A549 (cell line): Measurements from ENCODE around the gene EFS.

ENCODE experiments used
- CTCF ChIP-seq: fragments of >200 bp; sonication (Bioruptor Twin); formaldehyde crosslinking; IDR thresholded peaks from 3 replicates; pipeline ENCODE4 v1.5.1; 2016
- HES2 ChIP-seq: fragments of >200 bp; sonication (Bioruptor Twin); formaldehyde crosslinking; IDR thresholded peaks from 2 replicates; pipeline ENCODE4 v1.6.1; 2016
- HOXA7 ChIP-seq: fragments of 250-450 bp; sonication (Bioruptor Pico); IDR thresholded peaks from 2 replicates; pipeline ENCODE4 v1.5.0; 2020; ENCODE audit warnings: mild to moderate bottlenecking, moderate library complexity
- JUN ChIP-seq, 2 experiments: fragments of >200 bp; sonication (Bioruptor Twin); formaldehyde crosslinking; IDR thresholded peaks; 2 replicates in 1 of 2; 3 replicates in 1 of 2; pipeline ENCODE4 v1.6.1; 2016 to 2017
- PBX3 ChIP-seq: IDR thresholded peaks from 2 replicates; pipeline ENCODE4 v1.6.1; 2012
- RFX5 ChIP-seq: fragments of 450-650 bp; IDR thresholded peaks from 2 replicates; pipeline ENCODE4 v1.7.1; 2014; ENCODE audit warnings: antibody characterized with exemption, mild to moderate bottlenecking, moderate library complexity
- TF ChIP-seq, protein P1 (sequence below): IDR thresholded peaks from 2 replicates; pipeline ENCODE4 v1.6.1; 2012

DNA sequence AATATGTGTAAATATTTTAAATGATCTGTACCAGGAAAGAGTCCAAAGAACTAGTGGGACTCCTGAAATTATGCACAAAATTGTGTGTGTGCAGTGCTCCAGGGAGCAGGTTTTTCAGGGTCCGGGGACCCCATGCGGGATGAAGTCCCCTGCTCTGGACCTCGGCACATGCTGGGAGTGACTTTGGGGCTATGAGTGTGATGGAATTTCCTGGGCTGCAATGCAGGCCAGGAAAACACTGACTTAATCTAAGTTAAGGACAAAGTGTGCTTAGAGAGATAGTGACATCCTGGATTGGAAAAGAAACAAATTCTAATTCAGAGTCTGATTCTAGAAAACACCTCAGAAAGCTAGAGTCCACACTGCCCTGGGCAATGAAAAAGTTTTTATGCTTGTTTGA lies 49.3 kb upstream of the EFS start:
- TF ChIP-seq JUN (IDR thresholded peaks at IDR 0.05) (no peak), PBX3 (no peak), HOXA7 (CRISPR knock-in tag) (no peak), HES2 (no peak), CTCF (no peak), RFX5 (no peak)
- TF ChIP-seq, protein P1, sequence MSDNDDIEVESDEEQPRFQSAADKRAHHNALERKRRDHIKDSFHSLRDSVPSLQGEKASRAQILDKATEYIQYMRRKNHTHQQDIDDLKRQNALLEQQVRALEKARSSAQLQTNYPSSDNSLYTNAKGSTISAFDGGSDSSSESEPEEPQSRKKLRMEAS: no peak
